GM23338 (cell line): ENCODE data around the gene ATG9B. TPM values are rescaled to one million over a fixed set of nuclear protein-coding genes. Genes with fewer than 3 reads are reported as not detected.

Experiments used
- ATAC-seq: fragments of 200-7000 bp; cut with Tn5 transposase; 3 replicates; pipeline ENCODE4 v1.9.1; 2020
- DNase-seq: peaks from one replicate; pipeline ENCODE4 v3.0.0-alpha.2; 2015; ENCODE audit warnings: low spot score
- H2AFZ ChIP-seq: fragments of 200-600 bp; sonication (generic); 2 replicates; pipeline ENCODE4 v1.8.0; 2016; ENCODE audit warnings: antibody characterized with exemption, mild to moderate bottlenecking, moderate library complexity
- H3F3A ChIP-seq: fragments of 200-600 bp; sonication (generic); replicated peaks from 2 replicates; pipeline ENCODE4 v1.8.0; 2017; ENCODE audit warnings: antibody characterized with exemption, mixed run types, low read depth
- H3K27ac ChIP-seq: fragments of 200-600 bp; sonication (generic); 2 replicates; pipeline ENCODE4 v1.6.1; 2016; ENCODE audit warnings: low read depth
- H3K27me3 ChIP-seq: fragments of 200-600 bp; sonication (generic); 2 replicates; pipeline ENCODE4 v1.8.0; 2016; ENCODE audit warnings: mild to moderate bottlenecking, mixed run types, moderate library complexity; ENCODE audit not compliant: insufficient read depth
- H3K36me3 ChIP-seq: fragments of 200-600 bp; sonication (generic); 2 replicates; pipeline ENCODE4 v1.8.0; 2016; ENCODE audit warnings: mild to moderate bottlenecking; ENCODE audit not compliant: insufficient read depth
- H3K4me1 ChIP-seq: fragments of 200-600 bp; sonication (generic); 2 replicates; pipeline ENCODE4 v1.8.0; 2016; ENCODE audit warnings: mild to moderate bottlenecking, moderate library complexity; ENCODE audit not compliant: insufficient read depth
- H3K4me2 ChIP-seq: fragments of 200-600 bp; sonication (generic); 2 replicates; pipeline ENCODE4 v1.7.1; 2017; ENCODE audit warnings: mixed run types
- H3K4me3 ChIP-seq: fragments of 200-600 bp; sonication (generic); 2 replicates; pipeline ENCODE4 v1.6.1; 2016; ENCODE audit warnings: mixed run types
- H3K79me2 ChIP-seq: fragments of 200-600 bp; sonication (generic); replicated peaks from 2 replicates; pipeline ENCODE4 v1.8.0; 2017; ENCODE audit warnings: mild to moderate bottlenecking; ENCODE audit not compliant: insufficient read depth
- H3K9me2 ChIP-seq: fragments of 200-600 bp; sonication (generic); 2 replicates; pipeline ENCODE4 v1.8.0; 2017; ENCODE audit not compliant: insufficient read depth
- H4K20me1 ChIP-seq: fragments of 200-600 bp; sonication (generic); replicated peaks from 2 replicates; pipeline ENCODE4 v1.8.0; 2017; ENCODE audit warnings: mild to moderate bottlenecking; ENCODE audit not compliant: insufficient read depth
- H3K27ac Mint-ChIP-seq: 2 replicates; pipeline ENCODE4 v1.8.0; 2020; ENCODE audit warnings: inconsistent platforms, mild to moderate bottlenecking, moderate library complexity, mixed read lengths
- H3K27me3 Mint-ChIP-seq: 3 replicates; pipeline ENCODE4 v1.8.0; 2022; ENCODE audit warnings: low read depth, mild to moderate bottlenecking, moderate library complexity, mixed read lengths, inconsistent platforms; ENCODE audit not compliant: insufficient read depth, poor library complexity
- H3K36me3 Mint-ChIP-seq: 3 replicates; pipeline ENCODE4 v1.8.0; 2021; ENCODE audit warnings: low read depth, mild to moderate bottlenecking, inconsistent platforms, moderate library complexity, mixed read lengths
- H3K4me1 Mint-ChIP-seq: 3 replicates; pipeline ENCODE4 v1.8.0; 2020; ENCODE audit warnings: mild to moderate bottlenecking, inconsistent platforms, mixed read lengths
- H3K4me3 Mint-ChIP-seq: 3 replicates; pipeline ENCODE4 v1.8.0; 2021; ENCODE audit warnings: moderate library complexity, mild to moderate bottlenecking, inconsistent platforms, mixed read lengths
- H3K9me3 Mint-ChIP-seq: 3 replicates; pipeline ENCODE4 v1.8.0; 2020; ENCODE audit warnings: moderate library complexity, mild to moderate bottlenecking, inconsistent platforms, mixed read lengths
- NANOG ChIP-seq: IDR thresholded peaks from 2 replicates; pipeline ENCODE4 v1.6.1; 2016; ENCODE audit warnings: antibody characterized with exemption, borderline replicate concordance
- ZNF114 ChIP-seq: fragments of 250-450 bp; sonication (Bioruptor Pico); IDR thresholded peaks from 2 replicates; pipeline ENCODE4 v1.5.0; 2020; ENCODE audit warnings: mild to moderate bottlenecking, moderate library complexity
- polyA plus RNA-seq: library from polyadenylated mRNA; unstranded; fragments of >200 nt; fragmentation: Nextera tagmentation; extraction: Ambion mirVana; gene quantifications from 2 replicates; pipeline ENCODE4 v1.2.1, GENCODE V29; 2016
- total RNA-seq: library from RNA; depleted of rRNA; stranded (reverse); fragments of >200 nt; shearing (Covaris generic); gene quantifications from 2 replicates; pipeline ENCODE4 v1.2.3, GENCODE V29; 2014
- TF ChIP-seq, protein P1 (sequence below), 2 experiments: fragments of 200-600 bp in 1 of 2; sonication (generic) in 1 of 2; conservative IDR thresholded peaks; 2 replicates each; pipeline versions ENCODE4 v1.5.1 to v1.6.1; 2016 to 2017; ENCODE audit warnings: antibody characterized with exemption in 2 of 2, low read depth in 2 of 2, mild to moderate bottlenecking in 2 of 2, moderate library complexity in 1 of 2
- TF ChIP-seq, protein P2 (sequence below): IDR thresholded peaks from one replicate; pipeline ENCODE4 v1.6.1; 2018; ENCODE audit warnings: antibody characterized with exemption; ENCODE audit not compliant: unreplicated experiment

The ATG9B gene
- total and polyA plus RNA-seq, 2 experiments from 2014 or later, result 1.2 to 3.4 TPM

DNA sequence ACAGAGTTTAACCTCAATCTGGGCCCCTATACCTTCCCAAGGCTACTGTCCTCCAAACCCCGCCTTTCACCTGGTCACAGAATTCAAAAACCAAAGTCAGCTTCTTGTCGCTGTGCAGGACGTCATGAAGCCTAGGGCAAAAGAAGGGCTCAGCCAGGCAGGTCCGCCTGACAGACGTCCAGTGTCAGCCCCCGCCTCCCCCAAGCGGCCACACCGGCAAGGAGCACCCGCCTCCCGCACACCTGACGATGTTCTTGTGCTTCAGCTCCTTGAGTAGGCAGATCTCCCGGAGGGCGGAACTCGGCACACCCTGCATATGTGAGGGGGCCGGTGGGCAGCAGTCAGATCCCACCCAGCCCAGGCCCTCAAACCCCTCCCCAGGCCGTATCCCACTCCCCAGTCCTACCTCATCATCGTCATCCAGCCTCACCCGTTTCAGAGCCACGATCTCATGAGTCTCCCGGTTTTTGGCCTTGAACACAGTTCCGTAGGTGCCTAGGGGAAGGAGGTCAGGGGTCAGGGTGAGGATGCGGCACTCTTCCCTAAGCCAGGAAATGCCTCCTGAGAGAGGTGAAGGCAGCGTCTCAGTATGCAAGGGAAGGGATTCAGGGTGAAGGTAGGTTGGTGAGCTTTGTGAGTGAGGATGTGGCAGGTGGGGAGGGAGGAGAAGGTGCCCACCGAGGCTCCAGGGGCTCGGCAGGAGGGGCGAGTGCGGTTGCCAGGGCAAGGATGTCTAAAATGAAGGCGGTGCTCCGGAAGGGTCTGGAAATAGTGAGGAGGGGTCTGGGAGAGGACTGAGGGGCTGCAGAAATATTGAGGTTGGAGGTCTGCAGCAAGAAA is 32.6 kb upstream of the ATG9B start:
- Histone ChIP-seq H3K79me2 (0 out of 2 replicates have a peak, but pooled peaks cover 3% of the 10 kb centered on the region), H3K4me3 (peak overlapping the region; percentile 99), H3K9me2 (no peaks in the 10 kb centered on the region), H3F3A (peaks cover 12% of the 10 kb centered on the region), H3K4me1 (peaks cover 29% of the 10 kb centered on the region), H3K27me3 (peaks cover 36% of the 10 kb centered on the region), H3K27ac (no peak overlapping the region), H4K20me1 (no peaks in the 10 kb centered on the region; the same call in 1 of the 2 replicates), H3K36me3 (no peaks in the 10 kb centered on the region), H2AFZ (peak overlapping the region; percentile 72; the same call in 1 of the 2 replicates), H3K4me2 (peak overlapping the region; percentile 94)
- no peak for TF ChIP-seq ZNF114 (CRISPR knock-in tag)
- TF ChIP-seq, protein P1, sequence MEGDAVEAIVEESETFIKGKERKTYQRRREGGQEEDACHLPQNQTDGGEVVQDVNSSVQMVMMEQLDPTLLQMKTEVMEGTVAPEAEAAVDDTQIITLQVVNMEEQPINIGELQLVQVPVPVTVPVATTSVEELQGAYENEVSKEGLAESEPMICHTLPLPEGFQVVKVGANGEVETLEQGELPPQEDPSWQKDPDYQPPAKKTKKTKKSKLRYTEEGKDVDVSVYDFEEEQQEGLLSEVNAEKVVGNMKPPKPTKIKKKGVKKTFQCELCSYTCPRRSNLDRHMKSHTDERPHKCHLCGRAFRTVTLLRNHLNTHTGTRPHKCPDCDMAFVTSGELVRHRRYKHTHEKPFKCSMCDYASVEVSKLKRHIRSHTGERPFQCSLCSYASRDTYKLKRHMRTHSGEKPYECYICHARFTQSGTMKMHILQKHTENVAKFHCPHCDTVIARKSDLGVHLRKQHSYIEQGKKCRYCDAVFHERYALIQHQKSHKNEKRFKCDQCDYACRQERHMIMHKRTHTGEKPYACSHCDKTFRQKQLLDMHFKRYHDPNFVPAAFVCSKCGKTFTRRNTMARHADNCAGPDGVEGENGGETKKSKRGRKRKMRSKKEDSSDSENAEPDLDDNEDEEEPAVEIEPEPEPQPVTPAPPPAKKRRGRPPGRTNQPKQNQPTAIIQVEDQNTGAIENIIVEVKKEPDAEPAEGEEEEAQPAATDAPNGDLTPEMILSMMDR (conservative IDR thresholded peaks at IDR 0.05; ENCODE audit: low read depth in 2 of 2), result peak; percentile 24 to 29
- TF ChIP-seq, protein P2, sequence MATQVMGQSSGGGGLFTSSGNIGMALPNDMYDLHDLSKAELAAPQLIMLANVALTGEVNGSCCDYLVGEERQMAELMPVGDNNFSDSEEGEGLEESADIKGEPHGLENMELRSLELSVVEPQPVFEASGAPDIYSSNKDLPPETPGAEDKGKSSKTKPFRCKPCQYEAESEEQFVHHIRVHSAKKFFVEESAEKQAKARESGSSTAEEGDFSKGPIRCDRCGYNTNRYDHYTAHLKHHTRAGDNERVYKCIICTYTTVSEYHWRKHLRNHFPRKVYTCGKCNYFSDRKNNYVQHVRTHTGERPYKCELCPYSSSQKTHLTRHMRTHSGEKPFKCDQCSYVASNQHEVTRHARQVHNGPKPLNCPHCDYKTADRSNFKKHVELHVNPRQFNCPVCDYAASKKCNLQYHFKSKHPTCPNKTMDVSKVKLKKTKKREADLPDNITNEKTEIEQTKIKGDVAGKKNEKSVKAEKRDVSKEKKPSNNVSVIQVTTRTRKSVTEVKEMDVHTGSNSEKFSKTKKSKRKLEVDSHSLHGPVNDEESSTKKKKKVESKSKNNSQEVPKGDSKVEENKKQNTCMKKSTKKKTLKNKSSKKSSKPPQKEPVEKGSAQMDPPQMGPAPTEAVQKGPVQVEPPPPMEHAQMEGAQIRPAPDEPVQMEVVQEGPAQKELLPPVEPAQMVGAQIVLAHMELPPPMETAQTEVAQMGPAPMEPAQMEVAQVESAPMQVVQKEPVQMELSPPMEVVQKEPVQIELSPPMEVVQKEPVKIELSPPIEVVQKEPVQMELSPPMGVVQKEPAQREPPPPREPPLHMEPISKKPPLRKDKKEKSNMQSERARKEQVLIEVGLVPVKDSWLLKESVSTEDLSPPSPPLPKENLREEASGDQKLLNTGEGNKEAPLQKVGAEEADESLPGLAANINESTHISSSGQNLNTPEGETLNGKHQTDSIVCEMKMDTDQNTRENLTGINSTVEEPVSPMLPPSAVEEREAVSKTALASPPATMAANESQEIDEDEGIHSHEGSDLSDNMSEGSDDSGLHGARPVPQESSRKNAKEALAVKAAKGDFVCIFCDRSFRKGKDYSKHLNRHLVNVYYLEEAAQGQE, result no peak
- peaks cover 43% of the 10 kb centered on the region for H3K4me1 Mint-ChIP-seq
- peak overlapping the region; percentile 86 for H3K4me3 Mint-ChIP-seq
- H3K27me3 Mint-ChIP-seq, result peaks cover 40% of the 10 kb centered on the region
- H3K36me3 Mint-ChIP-seq, result no peaks in the 10 kb centered on the region
- ATAC-seq, result peak; percentile 8
- DNase-seq, result peak; percentile 76
- H3K27ac Mint-ChIP-seq, result no peak overlapping the region
- H3K9me3 Mint-ChIP-seq, result no peaks in the 10 kb centered on the region

GRCh38 chr7:151056283-151056665 is 32.0 kb upstream of the ATG9B start:
- H3K9me2 ChIP-seq, result no peaks in the 10 kb centered on the region
- H3K79me2 ChIP-seq, result 0 out of 2 replicates have a peak, but pooled peaks cover 3% of the 10 kb centered on the region
- H3K27me3 Mint-ChIP-seq, result peaks cover 39% of the 10 kb centered on the region
- TF ChIP-seq, protein P1 (conservative IDR thresholded peaks at IDR 0.05; ENCODE audit: low read depth in 2 of 2), result 0 out of 4 replicates have a peak, but pooled peaks of 1 of the 2 experiments have one; percentile 7
- no peak for TF ChIP-seq NANOG
- H3K4me1 ChIP-seq, result peaks cover 23% of the 10 kb centered on the region
- H3K4me3 Mint-ChIP-seq, result peak overlapping the region; percentile 86
- no peak for ATAC-seq
- peaks cover 6% of the 10 kb centered on the region; the same call in 1 of the 2 replicates for H3F3A ChIP-seq
- H3K9me3 Mint-ChIP-seq, result no peaks in the 10 kb centered on the region
- H3K4me3 ChIP-seq, result peak overlapping the region; percentile 99; the same call in 1 of the 2 replicates
- H3K27ac ChIP-seq, result no peak overlapping the region
- H3K27me3 ChIP-seq, result peaks cover 35% of the 10 kb centered on the region
- DNase-seq, result no peak
- no peak overlapping the region for H3K27ac Mint-ChIP-seq
- no peak overlapping the region for H2AFZ ChIP-seq
- H3K4me2 ChIP-seq, result peak overlapping the region; percentile 94
- H4K20me1 ChIP-seq, result no peaks in the 10 kb centered on the region; the same call in 1 of the 2 replicates
- no peaks in the 10 kb centered on the region for H3K36me3 Mint-ChIP-seq
- H3K4me1 Mint-ChIP-seq, result peaks cover 37% of the 10 kb centered on the region
- H3K36me3 ChIP-seq, result no peaks in the 10 kb centered on the region
